ENCODE data around the gene FGF18. TPM values are rescaled to one million over a fixed set of nuclear protein-coding genes. Genes with fewer than 3 reads are reported as not detected.

The FGF18 gene
- total and polyA plus RNA-seq, 9 of the 15 experiments (the other 6 are each of a cell fraction or from before 2014, with no cell fraction given), result 0.05 to 0.18 (median 0.11) TPM; not detected in 6

DNA sequence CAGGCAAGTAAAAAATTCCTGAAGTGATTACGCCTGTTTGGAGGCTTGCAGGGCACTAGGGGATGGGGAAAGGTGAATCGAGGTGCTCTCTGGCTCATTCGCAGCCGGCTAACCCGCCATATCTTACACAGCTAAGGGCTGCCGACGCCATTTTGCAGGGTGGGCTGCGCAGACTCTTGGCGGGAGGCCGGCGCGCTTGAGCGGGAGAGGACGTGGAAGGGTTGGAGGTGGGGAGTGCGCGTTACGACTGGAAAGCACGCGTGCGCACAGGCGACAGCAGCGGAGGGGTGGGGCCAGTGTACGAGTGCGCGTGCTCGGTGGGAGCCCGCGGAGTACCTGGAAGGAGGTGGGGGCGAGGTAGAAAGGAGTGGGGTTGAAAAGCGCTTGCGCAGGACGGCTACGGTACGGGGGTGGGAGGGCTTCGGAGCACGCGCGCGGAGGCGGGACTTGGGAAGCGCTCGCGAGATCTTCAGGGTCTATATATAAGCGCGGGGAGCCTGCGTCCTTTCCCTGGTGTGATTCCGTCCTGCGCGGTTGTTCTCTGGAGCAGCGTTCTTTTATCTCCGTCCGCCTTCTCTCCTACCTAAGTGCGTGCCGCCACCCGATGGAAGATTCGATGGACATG lies 32.0 kb upstream of the FGF18 start, which contains the start of gene NPM1 (continued):
- TF ChIP-seq, protein P1, sequence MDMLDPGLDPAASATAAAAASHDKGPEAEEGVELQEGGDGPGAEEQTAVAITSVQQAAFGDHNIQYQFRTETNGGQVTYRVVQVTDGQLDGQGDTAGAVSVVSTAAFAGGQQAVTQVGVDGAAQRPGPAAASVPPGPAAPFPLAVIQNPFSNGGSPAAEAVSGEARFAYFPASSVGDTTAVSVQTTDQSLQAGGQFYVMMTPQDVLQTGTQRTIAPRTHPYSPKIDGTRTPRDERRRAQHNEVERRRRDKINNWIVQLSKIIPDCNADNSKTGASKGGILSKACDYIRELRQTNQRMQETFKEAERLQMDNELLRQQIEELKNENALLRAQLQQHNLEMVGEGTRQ (CRISPR knock-in tag; IDR thresholded peaks at IDR 0.05), result 0 out of 2 replicates have a peak, but pooled peaks have one; percentile 19
- no peak for TF ChIP-seq POU5F1 (IDR thresholded peaks at IDR 0.05; ENCODE audit: borderline replicate concordance, low read depth, low read length, partially characterized antibody)
- peak; percentile 53; the same call in 1 of the 2 replicates for TF ChIP-seq JUND (IDR thresholded peaks at IDR 0.05; ENCODE audit: borderline replicate concordance, low read depth, low read length)
- no peak; the same call in 2 of the 3 replicates for TF ChIP-seq JUND (tag; IDR thresholded peaks at IDR 0.05; ENCODE audit: borderline replicate concordance, low read depth, low read length)
- TF ChIP-seq SRSF7 (optimal IDR thresholded peaks at IDR 0.05; ENCODE audit: low read depth, low read length), result no peak
- TF ChIP-seq, protein P2, sequence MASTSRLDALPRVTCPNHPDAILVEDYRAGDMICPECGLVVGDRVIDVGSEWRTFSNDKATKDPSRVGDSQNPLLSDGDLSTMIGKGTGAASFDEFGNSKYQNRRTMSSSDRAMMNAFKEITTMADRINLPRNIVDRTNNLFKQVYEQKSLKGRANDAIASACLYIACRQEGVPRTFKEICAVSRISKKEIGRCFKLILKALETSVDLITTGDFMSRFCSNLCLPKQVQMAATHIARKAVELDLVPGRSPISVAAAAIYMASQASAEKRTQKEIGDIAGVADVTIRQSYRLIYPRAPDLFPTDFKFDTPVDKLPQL (IDR thresholded peaks at IDR 0.05; ENCODE audit: extremely low read depth, insufficient read length), result peak; percentile 97
- TF ChIP-seq, protein P3, sequence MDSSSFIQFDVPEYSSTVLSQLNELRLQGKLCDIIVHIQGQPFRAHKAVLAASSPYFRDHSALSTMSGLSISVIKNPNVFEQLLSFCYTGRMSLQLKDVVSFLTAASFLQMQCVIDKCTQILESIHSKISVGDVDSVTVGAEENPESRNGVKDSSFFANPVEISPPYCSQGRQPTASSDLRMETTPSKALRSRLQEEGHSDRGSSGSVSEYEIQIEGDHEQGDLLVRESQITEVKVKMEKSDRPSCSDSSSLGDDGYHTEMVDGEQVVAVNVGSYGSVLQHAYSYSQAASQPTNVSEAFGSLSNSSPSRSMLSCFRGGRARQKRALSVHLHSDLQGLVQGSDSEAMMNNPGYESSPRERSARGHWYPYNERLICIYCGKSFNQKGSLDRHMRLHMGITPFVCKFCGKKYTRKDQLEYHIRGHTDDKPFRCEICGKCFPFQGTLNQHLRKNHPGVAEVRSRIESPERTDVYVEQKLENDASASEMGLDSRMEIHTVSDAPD (CRISPR knock-in tag; IDR thresholded peaks at IDR 0.05), result no peak
- no peak for TF ChIP-seq DNMT1 (IDR thresholded peaks at IDR 0.05)
- TF ChIP-seq, protein P4, sequence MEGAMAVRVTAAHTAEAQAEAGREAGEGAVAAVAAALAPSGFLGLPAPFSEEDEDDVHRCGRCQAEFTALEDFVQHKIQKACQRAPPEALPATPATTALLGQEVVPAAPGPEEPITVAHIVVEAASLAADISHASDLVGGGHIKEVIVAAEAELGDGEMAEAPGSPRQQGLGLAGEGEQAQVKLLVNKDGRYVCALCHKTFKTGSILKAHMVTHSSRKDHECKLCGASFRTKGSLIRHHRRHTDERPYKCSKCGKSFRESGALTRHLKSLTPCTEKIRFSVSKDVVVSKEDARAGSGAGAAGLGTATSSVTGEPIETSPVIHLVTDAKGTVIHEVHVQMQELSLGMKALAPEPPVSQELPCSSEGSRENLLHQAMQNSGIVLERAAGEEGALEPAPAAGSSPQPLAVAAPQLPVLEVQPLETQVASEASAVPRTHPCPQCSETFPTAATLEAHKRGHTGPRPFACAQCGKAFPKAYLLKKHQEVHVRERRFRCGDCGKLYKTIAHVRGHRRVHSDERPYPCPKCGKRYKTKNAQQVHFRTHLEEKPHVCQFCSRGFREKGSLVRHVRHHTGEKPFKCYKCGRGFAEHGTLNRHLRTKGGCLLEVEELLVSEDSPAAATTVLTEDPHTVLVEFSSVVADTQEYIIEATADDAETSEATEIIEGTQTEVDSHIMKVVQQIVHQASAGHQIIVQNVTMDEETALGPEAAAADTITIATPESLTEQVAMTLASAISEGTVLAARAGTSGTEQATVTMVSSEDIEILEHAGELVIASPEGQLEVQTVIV (CRISPR knock-in tag; IDR thresholded peaks at IDR 0.05; ENCODE audit: borderline replicate concordance), result peak; percentile 63; the same call in 1 of the 2 replicates
- TF ChIP-seq TEAD4 (IDR thresholded peaks at IDR 0.05; ENCODE audit: low read length), result peak; percentile 45; the same call in 1 of the 2 replicates
- TF ChIP-seq TEAD4 (CRISPR knock-in tag; IDR thresholded peaks at IDR 0.05; ENCODE audit: borderline replicate concordance), result peak; percentile 95; the same call in 1 of the 2 replicates
- TF ChIP-seq SNRNP70 (optimal IDR thresholded peaks at IDR 0.05; ENCODE audit: low read depth, low read length), result no peak
- no peak for TF ChIP-seq ZNF707 (CRISPR knock-in tag; conservative IDR thresholded peaks at IDR 0.05)
- no peak for TF ChIP-seq POLR3A (IDR thresholded peaks at IDR 0.05; ENCODE audit: borderline replicate concordance, extremely low read depth, insufficient read depth, insufficient read length)
- TF ChIP-seq SIRT6 (IDR thresholded peaks at IDR 0.05; ENCODE audit: low read depth, low read length), result no peak
- TF ChIP-seq MCM2 (IDR thresholded peaks at IDR 0.05; ENCODE audit: low read depth), result no peak
- no peak for TF ChIP-seq SRSF3 (IDR thresholded peaks at IDR 0.05; ENCODE audit: insufficient read depth, low read length)
- TF ChIP-seq TBP (optimal IDR thresholded peaks at IDR 0.05; ENCODE audit: low read depth, low read length), result no peak
- TF ChIP-seq CBX8 (IDR thresholded peaks at IDR 0.05; ENCODE audit: borderline replicate concordance, extremely low read depth, low read depth, low read length, poor library complexity, severe bottlenecking), result no peak
- no peak for TF ChIP-seq ELF4 (CRISPR knock-in tag; IDR thresholded peaks at IDR 0.05)
- TF ChIP-seq ZSCAN29 (IDR thresholded peaks at IDR 0.05), result no peak
- no peak for TF ChIP-seq STAG1 (CRISPR knock-in tag; IDR thresholded peaks at IDR 0.05; ENCODE audit: borderline replicate concordance)
- TF ChIP-seq HIVEP1 (CRISPR knock-in tag; IDR thresholded peaks at IDR 0.05), result no peak
- TF ChIP-seq SMARCA4 (IDR thresholded peaks at IDR 0.05), result no peak
